ENCODE results near the gene FOXF1. TPM values are rescaled to one million over a fixed set of nuclear protein-coding genes. Genes with fewer than 3 reads are reported as not detected.

FOXF1 gene
- total and polyA plus RNA-seq, 9 of the 15 experiments (the other 6 are each of a cell fraction or from before 2014, with no cell fraction given), result 0.04 TPM; not detected in 8

GRCh38 chr16:86521236-86522197 lies 11.2 kb downstream of the FOXF1 start:
- in situ Hi-C loops (cut with MboI), result no loop called here
- intact Hi-C loops (cut with micrococcal nuclease), result loop anchor here (2.0 to 10.0 kb wide), 2 partner anchors 267 to 449 kb away; no protein-coding TSS in a partner anchor

More at GRCh38 chr16:86521236-86522197, 11.2 kb downstream of the FOXF1 start:
- no peaks in the 10 kb centered on the region for H3K79me2 ChIP-seq (ENCODE audit: control insufficient read depth, insufficient read depth, low read length)
- peaks cover 0 to 11% of the 10 kb centered on the region in 2 experiments; a peak in 3 of 5 replicates for H3K4me1 ChIP-seq (replicated peaks in 1 of 2; ENCODE audit: control insufficient read depth in 2 of 2, insufficient read depth in 2 of 2, low read length in 2 of 2)
- H3K27ac ChIP-seq (ENCODE audit: extremely low read depth, low read depth, low read length), result no peak overlapping the region
- peaks cover 38 to 84% of the 10 kb centered on the region in 2 experiments for H3K27me3 ChIP-seq (ENCODE audit: control insufficient read depth in 2 of 2, insufficient read depth in 2 of 2, low read length in 2 of 2)
- no peak overlapping the region for H3K4me3 ChIP-seq
- CTCF ChIA-PET (ENCODE audit: low intra/inter-chr PET ratio), result interaction anchor here (1.9 to 2.4 kb wide), 2 partner anchors 449 to 700 kb away, joined by 12 to 14 read pairs; no protein-coding TSS in a partner anchor
- H3K9me3 ChIP-seq (replicated peaks; ENCODE audit: control insufficient read depth, insufficient read depth, low read depth, low read length), result no peaks in the 10 kb centered on the region
- peak overlapping the region; percentile 7; the same call in 1 of the 2 replicates for H3K4me2 ChIP-seq (ENCODE audit: insufficient read depth, low read length)
- H2AFZ ChIP-seq (ENCODE audit: low read depth, low read length), result 0 out of 2 replicates have a peak overlapping the region, but pooled peaks have one; percentile 25
- FAIRE-seq (no peak), DNase-seq (ENCODE audit: extremely low read depth in 1 of 4, low spot score in 3 of 4) (peak in 3 of 4 experiments; percentile 16 to 28 (median 26)), ATAC-seq (peak; percentile 68)
- POLR2A ChIA-PET, result no interaction called here
- no peaks in the 10 kb centered on the region for H3K9me1 ChIP-seq (ENCODE audit: control insufficient read depth, insufficient read depth, low read length)
- no peak overlapping the region for H3K9ac ChIP-seq (ENCODE audit: insufficient read depth in 1 of 2, low read depth in 2 of 2, low read length in 2 of 2)
- no peaks in the 10 kb centered on the region for H3K36me3 ChIP-seq (ENCODE audit: control insufficient read depth, insufficient read depth, low read length)
- H4K20me1 ChIP-seq (replicated peaks; ENCODE audit: control insufficient read depth, insufficient read depth, low read length), result peaks cover 12% of the 10 kb centered on the region
- BruUV-seq (replicated peaks), result no TSS peak
- TF ChIP-seq HSF4 (CRISPR knock-in tag; IDR thresholded peaks at IDR 0.05; ENCODE audit: borderline replicate concordance) (no peak), MED1 (CRISPR knock-in tag; IDR thresholded peaks at IDR 0.05; ENCODE audit: borderline replicate concordance) (no peak), CTCF (IDR thresholded peaks at IDR 0.05 in 2 of 3, conservative IDR thresholded peaks at IDR 0.05 in 1 of 3; ENCODE audit: insufficient read depth in 2 of 3, low read depth in 1 of 3, low read length in 3 of 3) (peak in 1 of 3 experiments; percentile 30; a peak in 1 of 6 replicates), ZNF717 (CRISPR knock-in tag; IDR thresholded peaks at IDR 0.05) (no peak), STAT5A (IDR thresholded peaks at IDR 0.05; ENCODE audit: borderline replicate concordance, low read length) (no peak), ZNF431 (CRISPR knock-in tag; IDR thresholded peaks at IDR 0.05) (no peak)
- WGBS (ENCODE audit: insufficient coverage, low coverage, missing lambda C conversion rate), result 12% methylated on average over 33 of the region's 35 CpGs

Measured in K562 (cell line).